Measurements from ENCODE around the gene DYNC2H1. TPM values are rescaled to one million over a fixed set of nuclear protein-coding genes. Genes with fewer than 3 reads are reported as not detected.

DYNC2H1 gene
- total RNA-seq, 1 experiment from 2014 or later: 12.4 TPM

DNA sequence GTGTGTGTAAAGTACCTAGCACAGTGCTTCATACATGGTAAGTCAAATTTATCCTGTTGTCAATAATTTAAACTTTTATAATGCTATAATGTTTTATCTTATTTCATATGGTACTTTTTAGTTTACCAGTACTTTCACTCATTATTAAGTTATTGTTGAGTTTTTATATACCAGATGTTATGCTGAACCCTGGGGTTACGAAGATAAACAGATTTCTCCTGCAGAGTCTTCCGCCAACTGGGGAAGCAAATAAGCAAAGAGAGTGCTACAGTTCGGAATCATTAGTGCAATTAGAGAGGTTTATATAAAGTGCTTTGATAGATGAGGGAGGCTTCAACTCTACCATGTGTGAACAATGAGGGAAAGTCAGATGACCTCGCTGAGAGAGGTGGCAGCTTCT lies 362.3 kb downstream of the DYNC2H1 start:
- POLR2A ChIA-PET: no interaction called here
- H3K27me3 ChIP-seq (ENCODE audit: control insufficient read depth, insufficient read depth, low read length): no peaks in the 10 kb centered on the region
- H3K4me1 ChIP-seq (ENCODE audit: control insufficient read depth, insufficient read depth, low read length): no peaks in the 10 kb centered on the region
- BruUV-seq (replicated peaks): no TSS peak
- H3K36me3 ChIP-seq (ENCODE audit: control insufficient read depth, insufficient read depth, low read length): no peaks in the 10 kb centered on the region
- H3K27ac ChIP-seq (ENCODE audit: low read length): no peak overlapping the region
- in situ Hi-C loops (cut with HindIII; ENCODE audit: low pct_unique_long_range_greater_than_20kb, low sequenced_read_pairs) (no loop called here), intact Hi-C loops (cut with micrococcal nuclease; ENCODE audit: unreplicated experiment) (no loop called here)
- DNase-seq (ENCODE audit: low read depth, low spot score): no peak
- H3K4me3 ChIP-seq (ENCODE audit: low read depth in 2 of 2, low read length in 2 of 2): no peak overlapping the region
- no peak for TF ChIP-seq POLR2AphosphoS5 (IDR thresholded peaks at IDR 0.05; ENCODE audit: low read depth, low read length)
- TF ChIP-seq CTCF (IDR thresholded peaks at IDR 0.05): no peak
- TF ChIP-seq TCF7L2 (IDR thresholded peaks at IDR 0.05; ENCODE audit: low read depth, low read length): no peak
- no peak for TF ChIP-seq REST (IDR thresholded peaks at IDR 0.05; ENCODE audit: insufficient read depth in 1 of 2, low read depth in 2 of 2, low read length in 1 of 2)
- TF ChIP-seq SIN3A (IDR thresholded peaks at IDR 0.05; ENCODE audit: borderline replicate concordance, insufficient read depth, low read depth, low read length): no peak
- H3K9me3 ChIP-seq (ENCODE audit: control insufficient read depth, insufficient read depth, low read depth, low read length): no peaks in the 10 kb centered on the region
- no peak for ATAC-seq
- CTCF ChIA-PET: no interaction called here

GRCh38 chr11:103476874-103477273 lies 367.6 kb downstream of the DYNC2H1 start:
- no peaks in the 10 kb centered on the region for H3K9me3 ChIP-seq (ENCODE audit: control insufficient read depth, insufficient read depth, low read depth, low read length)
- TF ChIP-seq TCF7L2 (IDR thresholded peaks at IDR 0.05; ENCODE audit: low read depth, low read length) (no peak), POLR2AphosphoS5 (IDR thresholded peaks at IDR 0.05; ENCODE audit: low read depth, low read length) (no peak), SIN3A (IDR thresholded peaks at IDR 0.05; ENCODE audit: borderline replicate concordance, insufficient read depth, low read depth, low read length) (no peak), REST (IDR thresholded peaks at IDR 0.05; ENCODE audit: insufficient read depth in 1 of 2, low read depth in 2 of 2, low read length in 1 of 2) (no peak), CTCF (IDR thresholded peaks at IDR 0.05) (no peak)
- no peaks in the 10 kb centered on the region for H3K36me3 ChIP-seq (ENCODE audit: control insufficient read depth, insufficient read depth, low read length)
- intact Hi-C loops (cut with micrococcal nuclease; ENCODE audit: unreplicated experiment): no loop called here
- no peaks in the 10 kb centered on the region for H3K4me1 ChIP-seq (ENCODE audit: control insufficient read depth, insufficient read depth, low read length)
- CTCF ChIA-PET: no interaction called here
- DNase-seq (ENCODE audit: low read depth, low spot score): no peak
- no peak for ATAC-seq
- H3K27ac ChIP-seq (ENCODE audit: low read length): no peak overlapping the region
- in situ Hi-C loops (cut with HindIII; ENCODE audit: low pct_unique_long_range_greater_than_20kb, low sequenced_read_pairs): no loop called here
- H3K27me3 ChIP-seq (ENCODE audit: control insufficient read depth, insufficient read depth, low read length): no peaks in the 10 kb centered on the region
- BruUV-seq (replicated peaks): no TSS peak
- POLR2A ChIA-PET: no interaction called here
- H3K4me3 ChIP-seq (ENCODE audit: low read depth in 2 of 2, low read length in 2 of 2): no peak overlapping the region

All from Panc1 (cell line).